Measurements from ENCODE around the gene ATL1.
"Not testable (repeated sequence)": the region's sequence is repeated elsewhere in the genome, so short reads cannot be mapped to it uniquely, and the experiment has no call there.

ATL1 gene

DNA sequence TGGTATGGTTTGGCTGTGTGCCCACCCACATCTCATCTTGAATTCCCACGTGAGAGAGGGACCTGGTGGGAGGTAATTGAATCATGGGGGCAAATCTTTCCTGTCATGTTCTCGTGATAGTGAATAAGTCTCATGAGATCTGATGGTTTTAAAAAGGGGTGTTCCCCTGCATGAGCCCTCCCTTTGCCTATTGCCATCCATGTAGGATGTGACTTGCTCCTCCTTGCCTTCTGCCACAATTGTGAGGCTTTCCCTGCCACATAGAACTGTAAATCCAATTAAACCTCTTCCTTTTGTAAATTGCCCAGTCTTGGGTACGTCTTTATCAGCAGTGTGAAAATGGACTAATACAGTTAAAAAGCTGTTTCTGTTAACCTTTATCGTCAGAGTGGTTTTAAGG is 21.9 kb upstream of the ATL1 start:
- DNase-seq = not testable (repeated sequence)

DNA sequence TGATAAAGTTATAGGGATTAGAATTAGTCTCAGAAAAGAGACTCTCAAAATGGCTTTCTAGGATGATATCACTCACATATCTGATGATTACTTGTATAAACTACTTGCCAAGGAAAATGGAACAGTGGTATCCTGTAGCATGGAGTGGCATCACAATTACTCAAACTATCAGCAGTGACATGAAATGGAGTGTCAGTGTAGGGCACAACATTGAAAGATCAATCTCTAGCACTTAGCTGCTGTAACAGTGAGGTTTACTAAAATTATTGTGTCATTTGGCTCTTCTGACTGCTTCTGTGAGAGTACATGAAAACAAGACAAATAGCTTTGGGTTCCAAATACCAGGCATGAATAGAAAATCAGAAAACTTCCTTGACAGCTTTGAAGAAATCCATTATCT is 20.9 kb upstream of the ATL1 start:
- DNase-seq = no peak

DNA sequence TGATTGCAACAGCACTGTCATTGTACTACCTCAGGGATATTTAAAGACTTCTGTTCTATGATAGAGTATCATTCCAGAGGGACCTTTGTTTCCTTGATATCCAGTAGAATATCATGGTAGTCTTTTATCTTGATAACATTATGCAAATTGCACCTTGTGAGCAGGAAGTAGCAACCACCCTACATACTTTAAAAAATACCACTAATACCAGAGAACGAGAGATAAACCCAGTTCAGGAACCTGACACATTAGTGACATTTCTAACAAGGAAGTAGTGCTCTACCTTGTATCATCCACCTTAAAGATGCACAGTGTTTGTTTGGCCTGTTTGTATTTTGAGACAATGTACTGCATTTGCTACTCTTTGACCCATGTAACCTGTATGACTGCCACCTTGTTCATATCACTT is 18.8 kb upstream of the ATL1 start:
- no peak for DNase-seq

- peak; percentile 74 for DNase-seq
Measured at GRCh38 chr14:50542941-50543418, 17.0 kb upstream of the ATL1 start.

DNA sequence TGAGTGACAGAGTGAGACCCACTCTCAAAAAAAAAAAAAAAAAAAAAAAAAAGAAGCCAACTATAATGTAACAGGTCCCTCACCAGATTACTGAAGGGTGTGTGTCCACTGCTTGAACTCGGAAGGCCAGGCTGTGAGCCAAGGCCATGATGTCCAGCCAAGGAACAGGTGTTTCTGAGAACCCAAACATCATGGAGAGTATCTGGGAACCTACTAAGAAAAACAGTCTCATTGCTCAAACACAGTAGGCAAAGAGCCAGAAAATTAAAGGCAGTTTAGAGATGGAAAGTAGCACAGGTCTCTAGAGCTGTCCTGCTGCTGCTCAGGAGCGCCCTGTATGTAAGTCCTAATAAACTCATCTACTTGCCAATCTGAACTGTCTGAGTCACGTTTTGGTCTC is 15.0 kb upstream of the ATL1 start:
- no peak for DNase-seq

GRCh38 chr14:50545618-50546017 is 14.3 kb upstream of the ATL1 start:
- peak; percentile 85 for DNase-seq

- DNase-seq = no peak
Measured at GRCh38 chr14:50550294-50550693, 9.7 kb upstream of the ATL1 start.

DNA sequence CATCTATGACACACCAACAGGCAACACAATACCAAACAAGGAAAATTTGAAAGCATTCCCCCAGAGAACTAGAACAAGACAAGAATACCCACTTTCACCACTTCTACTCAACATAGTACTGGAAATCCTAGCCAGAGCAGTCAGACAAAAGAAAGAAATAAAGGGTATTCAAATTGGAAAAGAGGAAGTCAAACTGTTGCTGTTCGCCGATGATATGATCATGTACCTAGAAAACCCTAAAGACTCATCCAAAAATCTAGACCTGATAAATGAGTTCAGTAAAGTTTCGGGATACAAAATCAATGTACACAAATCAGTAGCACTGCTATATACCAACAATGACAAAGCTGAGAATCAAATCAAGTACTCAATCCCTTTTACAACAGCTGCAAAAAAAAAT is 8.1 kb upstream of the ATL1 start:
- DNase-seq = no peak

GRCh38 chr14:50552796-50553195 is 7.1 kb upstream of the ATL1 start:
- DNase-seq = not testable (repeated sequence)

- DNase-seq = peak; percentile 90
Measured at GRCh38 chr14:50560931-50561285, 963 bp downstream of the ATL1 start.

GRCh38 chr14:50562841-50563240 is 2.9 kb downstream of the ATL1 start:
- DNase-seq = no peak

DNA sequence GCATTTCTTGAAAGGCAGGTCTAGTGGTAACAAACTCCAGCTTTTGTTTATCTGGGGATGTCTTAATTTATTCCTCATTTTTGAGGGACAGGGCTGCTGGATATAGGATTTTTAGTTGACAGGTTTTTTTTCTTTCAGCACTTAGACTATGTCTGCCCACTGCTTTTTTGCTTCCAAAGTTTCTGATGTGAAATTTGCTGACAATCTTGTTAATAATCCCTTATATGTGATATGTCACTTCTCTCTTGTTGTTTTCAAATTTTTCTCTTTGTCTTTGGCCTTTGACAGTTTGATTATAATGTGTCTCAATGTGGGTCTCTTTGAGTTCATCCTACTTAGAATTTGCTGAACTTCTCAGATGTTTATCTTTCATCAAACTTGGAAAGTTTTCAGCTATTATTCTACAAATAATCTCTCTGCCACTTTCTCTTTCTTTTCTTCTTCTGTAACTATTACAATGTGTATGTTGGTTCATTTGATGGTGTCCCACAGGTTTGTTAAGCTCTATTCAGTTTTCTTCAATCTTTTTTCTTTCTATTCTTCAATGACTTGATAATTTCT is 9.8 kb downstream of the ATL1 start:
- no peak for DNase-seq

GRCh38 chr14:50573862-50574261 is 13.9 kb downstream of the ATL1 start:
- DNase-seq = peak; percentile 49

DNA sequence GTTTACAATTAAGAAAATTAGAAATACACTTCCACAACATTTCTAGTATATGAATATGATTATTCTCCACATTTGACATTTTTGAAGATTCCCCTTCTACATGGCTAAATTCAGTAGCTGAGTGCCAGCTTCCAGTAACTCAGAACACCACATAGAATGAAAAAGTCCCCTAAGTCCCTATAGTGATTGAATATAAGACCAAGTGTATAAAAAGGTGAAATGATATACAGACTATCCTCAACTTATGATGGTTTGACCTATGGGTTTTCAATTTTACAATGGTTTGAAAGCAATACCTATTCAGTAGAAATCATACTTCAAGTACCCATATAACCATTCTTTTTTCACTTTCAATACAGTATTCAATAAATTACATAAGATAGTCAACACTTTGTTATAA is 15.8 kb downstream of the ATL1 start:
- no peak for DNase-seq

DNA sequence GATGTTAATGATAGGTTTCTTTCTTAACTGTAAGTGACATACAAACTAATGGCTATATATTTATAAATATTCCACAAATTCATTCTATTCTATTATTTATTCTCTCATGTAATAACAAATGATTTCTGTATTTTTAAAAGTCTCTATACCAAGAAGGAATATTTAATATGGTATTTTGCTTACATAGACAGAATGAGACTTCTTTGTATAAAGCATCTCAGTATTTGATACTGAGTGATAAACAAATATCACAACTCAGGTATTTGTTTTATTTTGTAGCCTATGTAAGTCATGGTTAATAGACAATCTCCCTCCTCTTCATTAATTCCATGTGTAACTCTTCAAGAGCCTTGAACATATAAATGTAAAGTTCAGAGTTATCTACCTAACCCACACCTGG is 18.0 kb downstream of the ATL1 start:
- DNase-seq = no peak

DNA sequence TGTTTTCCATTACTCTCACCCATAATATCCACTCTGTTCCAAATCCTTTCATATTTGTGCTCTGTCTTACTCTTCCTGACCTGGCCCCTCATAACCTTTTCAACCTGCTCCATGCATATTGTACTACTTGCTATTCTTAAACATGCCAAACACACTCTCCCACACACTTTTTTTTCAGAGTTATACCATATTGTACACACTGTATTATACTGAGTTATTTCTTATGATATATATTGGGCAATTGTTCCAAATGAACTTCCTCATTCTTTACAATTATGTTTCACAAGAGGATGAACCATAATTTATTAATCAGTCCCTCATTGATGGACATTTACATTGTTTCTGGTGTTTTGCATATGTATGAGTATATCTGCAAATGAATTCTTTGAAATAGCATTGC is 18.5 kb downstream of the ATL1 start:
- no peak for DNase-seq

GRCh38 chr14:50590464-50590863 is 30.5 kb downstream of the ATL1 start:
- no peak for DNase-seq

GRCh38 chr14:50594577-50595316 is 34.8 kb downstream of the ATL1 start:
- no peak for DNase-seq

DNA sequence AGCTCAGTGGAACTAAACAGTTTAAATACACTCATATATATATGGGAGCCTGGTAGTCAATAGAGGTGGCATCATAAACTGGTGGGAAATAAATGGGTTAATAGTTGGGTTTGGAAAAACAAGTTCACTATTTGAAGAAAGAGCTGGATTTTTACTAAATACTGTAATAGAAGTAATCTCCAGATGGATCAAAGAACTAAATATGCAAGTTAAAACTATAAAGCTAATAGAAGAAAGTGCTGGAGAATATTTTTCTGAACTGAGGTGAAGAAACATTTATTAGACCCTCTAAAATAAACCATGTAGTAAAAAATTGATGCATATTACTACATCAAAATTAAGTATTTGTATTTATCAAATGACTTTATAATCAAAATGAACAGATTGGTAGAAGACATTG is 38.8 kb downstream of the ATL1 start:
- no peak for DNase-seq

DNA sequence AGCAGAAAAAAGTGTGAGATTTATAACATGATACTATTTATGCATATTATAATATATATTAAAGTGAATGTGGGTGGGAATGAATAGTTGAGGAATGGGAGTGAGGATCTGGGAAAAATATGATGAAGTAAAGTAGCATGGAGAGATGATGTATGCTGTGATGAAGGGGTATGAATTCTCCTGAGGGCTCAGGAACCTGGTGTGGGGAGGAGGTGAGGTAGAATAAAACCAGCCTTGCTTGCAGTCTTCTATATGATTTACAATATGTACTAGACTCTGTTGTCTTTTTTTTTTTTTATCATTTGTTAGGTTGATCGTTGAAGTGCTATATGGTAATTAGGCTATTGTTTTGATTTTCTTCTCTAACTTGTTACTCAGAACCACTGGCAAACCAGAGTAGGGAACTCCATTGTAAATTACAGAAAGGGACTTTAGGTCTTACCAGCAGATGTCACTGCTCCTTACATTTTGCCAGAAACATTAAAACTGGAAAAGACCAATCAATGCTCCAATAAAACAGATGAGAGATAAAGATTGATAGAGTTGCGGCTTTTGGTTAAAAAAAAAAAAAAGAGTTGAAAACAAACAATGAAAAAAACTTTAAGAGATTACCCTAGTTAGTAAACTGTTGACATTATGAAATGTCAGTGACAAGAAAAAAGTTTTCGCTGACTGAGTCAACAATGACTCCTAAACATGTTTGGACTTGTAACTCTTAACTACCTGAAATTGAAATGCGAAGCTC is 39.9 kb downstream of the ATL1 start:
- DNase-seq = peak; percentile 54

DNA sequence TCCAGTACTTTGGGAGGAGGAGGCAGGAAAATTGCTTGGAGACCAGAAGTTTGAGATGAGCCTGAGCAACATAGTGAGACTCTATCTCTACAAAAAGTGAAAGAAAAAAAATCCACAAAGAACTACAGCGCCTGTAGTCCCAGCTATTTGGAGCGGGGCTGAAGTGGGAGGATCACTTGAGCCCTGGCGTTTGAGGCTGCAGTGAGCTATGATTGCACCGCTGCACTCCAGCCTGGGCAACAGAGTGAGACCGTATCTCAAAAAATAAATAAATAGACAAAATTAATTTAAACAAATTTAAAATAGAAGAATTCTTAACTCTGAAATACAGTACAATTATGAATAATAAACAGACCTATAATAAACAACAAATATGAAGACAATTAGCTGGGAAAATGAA is 40.9 kb downstream of the ATL1 start:
- no peak for DNase-seq

DNA sequence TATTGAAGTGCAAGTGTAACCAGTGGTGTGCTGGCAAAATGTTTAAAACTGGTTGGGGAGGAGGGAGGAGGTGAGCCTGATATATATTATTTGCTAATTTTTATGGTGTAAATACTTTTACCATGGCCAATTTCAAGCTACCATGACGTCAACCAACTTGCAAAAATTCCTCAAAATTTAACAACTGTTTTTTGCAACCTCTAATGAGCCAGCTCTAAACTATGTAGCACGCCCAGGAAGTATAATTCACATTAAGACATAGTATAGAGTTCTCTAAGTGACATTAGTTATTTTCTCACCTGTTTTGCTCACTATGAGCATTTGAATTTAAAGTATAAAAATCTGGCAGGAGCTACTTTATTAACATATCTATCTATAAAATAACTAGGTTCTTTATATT is 41.4 kb downstream of the ATL1 start:
- DNase-seq = no peak

DNA sequence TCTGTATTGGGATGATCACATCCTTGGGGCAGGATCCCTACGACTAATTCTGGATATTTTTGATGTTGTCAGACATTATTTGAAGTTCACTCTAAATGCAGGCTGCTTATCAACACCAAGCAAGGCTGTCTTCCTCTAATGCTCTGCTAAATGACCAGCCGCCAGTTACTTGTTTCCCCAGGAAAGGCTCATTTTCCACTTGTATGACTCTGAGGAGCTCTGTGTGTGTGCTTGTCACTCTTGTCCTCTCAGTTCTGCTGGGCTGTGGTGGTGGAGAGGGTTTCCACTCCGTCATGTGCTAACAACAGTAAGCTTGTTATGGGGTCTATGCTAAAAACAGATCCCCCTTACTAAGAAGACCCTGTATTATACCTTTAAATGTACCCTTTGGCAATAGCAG is 42.1 kb downstream of the ATL1 start:
- no peak for DNase-seq

DNA sequence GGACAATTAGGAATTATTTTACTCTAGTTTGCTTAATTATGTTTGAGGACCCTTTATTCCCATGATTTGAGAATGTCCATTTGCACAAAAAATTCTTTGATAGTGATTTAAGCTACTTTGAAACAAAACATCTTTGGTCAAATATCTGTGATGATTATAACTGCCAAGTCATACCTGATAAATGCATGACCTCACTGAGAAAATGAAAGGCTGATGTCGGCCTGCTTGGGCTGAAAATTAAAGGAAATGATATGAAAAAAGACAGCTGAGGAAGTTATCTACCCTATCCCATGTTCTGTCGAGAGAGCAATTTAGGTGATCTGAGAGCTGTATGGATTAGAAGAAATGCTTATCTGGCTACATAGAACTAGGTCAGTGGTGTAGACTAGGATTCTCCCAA is 43.6 kb downstream of the ATL1 start:
- DNase-seq = no peak

Data from NCI-H2171 treated with DMSO at 0.1 percent for 48 hours (cell line).